K562 (cell line): Measurements from ENCODE around the gene LIX1L. TPM values are rescaled to one million over a fixed set of nuclear protein-coding genes. Genes with fewer than 3 reads are reported as not detected.

ENCODE experiments used
- ARHGAP35 ChIP-seq: fragments of 450-650 bp; IDR thresholded peaks from 2 replicates; pipeline ENCODE4 v1.6.1; 2018; ENCODE audit not compliant: partially characterized antibody
- BCOR ChIP-seq: fragments of 450-650 bp; IDR thresholded peaks from 2 replicates; pipeline ENCODE4 v1.6.1; 2016
- CBFB ChIP-seq: sonication (generic); formaldehyde crosslinking; IDR thresholded peaks from 2 replicates; pipeline ENCODE4 v1.4.0; 2020; ENCODE audit warnings: mild to moderate bottlenecking, missing genetic modification reagents
- CEBPB ChIP-seq: fragments of 450-650 bp; IDR thresholded peaks from 2 replicates; pipeline ENCODE4 v1.6.1; 2016; ENCODE audit warnings: missing genetic modification characterization, missing compliant biosample characterization
- COPS2 ChIP-seq: fragments of 450-650 bp; conservative IDR thresholded peaks from 2 replicates; pipeline ENCODE4 v1.6.1; 2016; ENCODE audit warnings: mild to moderate bottlenecking, moderate library complexity
- CXXC5 ChIP-seq: fragments of 250-450 bp; sonication (Bioruptor Pico); IDR thresholded peaks from 2 replicates; pipeline ENCODE4 v1.8.0; 2022; ENCODE audit warnings: inconsistent platforms, mild to moderate bottlenecking, moderate library complexity
- RBFOX2 ChIP-seq: fragments of 200-400 bp; formaldehyde crosslinking; IDR thresholded peaks from 2 replicates; pipeline ENCODE4 v1.6.1; 2017; ENCODE audit warnings: low read depth, mild to moderate bottlenecking, low read length, moderate library complexity
- RUNX1 ChIP-seq: sonication (generic); IDR thresholded peaks from 2 replicates; pipeline ENCODE4 v1.6.1; 2016; ENCODE audit warnings: antibody characterized with exemption, low read depth
- TAF1 ChIP-seq: IDR thresholded peaks from 2 replicates; pipeline ENCODE4 v1.6.1; 2011; ENCODE audit warnings: mild to moderate bottlenecking, low read length, moderate library complexity; ENCODE audit not compliant: insufficient read depth, control insufficient read depth, severe bottlenecking; ENCODE audit errors: extremely low read depth
- ZFX ChIP-seq: sonication (generic); formaldehyde crosslinking; IDR thresholded peaks from 2 replicates; pipeline ENCODE4 v1.8.0; 2022; ENCODE audit warnings: mild to moderate bottlenecking, missing genetic modification reagents, moderate library complexity
- ZNF384 ChIP-seq: IDR thresholded peaks from 2 replicates; pipeline ENCODE4 v1.6.1; 2012; ENCODE audit warnings: low read depth, low read length, improper control_type of control experiment
- ZSCAN29 ChIP-seq: fragments of 450-650 bp; IDR thresholded peaks from 2 replicates; pipeline ENCODE4 v1.6.1; 2017
- polyA plus RNA-seq, 8 experiments: library from polyadenylated mRNA; depleted of rRNA in 4 of 8; stranded (reverse) in 5 of 8; unstranded in 3 of 8; fragments of >200 nt; fragmentation: Nextera tagmentation in 2 of 8; fragmentation: Illumina TruSeq in 1 of 8; extraction: Ambion mirVana in 2 of 8; extraction: Trizol in 1 of 8; gene quantifications; 2 replicates each; pipeline versions ENCODE4 v1.2.1 to v1.2.3, GENCODE V29; 2011 to 2014; ENCODE audit warnings: inconsistent platforms in 1 of 8, missing spikeins in 1 of 8
- total RNA-seq, 7 experiments: library from RNA; depleted of rRNA in 6 of 7; stranded (reverse); fragments of >200 nt in 6 of 7; fragmentation: Illumina TruSeq in 2 of 7; extraction: Trizol in 2 of 7; gene quantifications; 2 replicates each; pipeline versions ENCODE4 v1.2.1 to v1.2.3, GENCODE V29; 2011 to 2021; ENCODE audit warnings: low replicate concordance in 1 of 7
- TF ChIP-seq, protein P1 (sequence below): sonication (generic); formaldehyde crosslinking; IDR thresholded peaks from 2 replicates; pipeline ENCODE4 v1.8.0; 2023; ENCODE audit warnings: mild to moderate bottlenecking, missing genetic modification reagents
- TF ChIP-seq, protein P2 (sequence below), 3 experiments: IDR thresholded peaks in 2 of 3; conservative IDR thresholded peaks in 1 of 3; 2 replicates each; pipeline ENCODE4 v1.5.1; 2011 to 2012; ENCODE audit warnings: low read length in 3 of 3, mild to moderate bottlenecking in 3 of 3, control low read depth in 2 of 3, improper control_type of control experiment in 1 of 3, inconsistent platforms in 1 of 3, low read depth in 1 of 3, mixed read lengths in 1 of 3, moderate library complexity in 1 of 3; ENCODE audit not compliant: insufficient read depth in 2 of 3
- TF ChIP-seq, protein P3 (sequence below): fragments of 450-650 bp; conservative IDR thresholded peaks from 2 replicates; pipeline ENCODE4 v1.6.1; 2016; ENCODE audit warnings: missing genetic modification characterization, low read depth, mild to moderate bottlenecking, control low read depth, missing compliant biosample characterization
- TF ChIP-seq, protein P4 (sequence below): fragments of 250-450 bp; sonication (Bioruptor Pico); IDR thresholded peaks from 2 replicates; pipeline ENCODE4 v1.5.0; 2021
- TF ChIP-seq, protein P5 (sequence below): sonication (generic); formaldehyde crosslinking; IDR thresholded peaks from 2 replicates; pipeline ENCODE4 v1.8.1; 2023; ENCODE audit warnings: mild to moderate bottlenecking, missing genetic modification reagents

Gene LIX1L
- total and polyA plus RNA-seq, 9 of the 15 experiments (the other 6 are each of a cell fraction or from before 2014, with no cell fraction given): 4.6 to 26.5 (median 12.5) TPM

DNA sequence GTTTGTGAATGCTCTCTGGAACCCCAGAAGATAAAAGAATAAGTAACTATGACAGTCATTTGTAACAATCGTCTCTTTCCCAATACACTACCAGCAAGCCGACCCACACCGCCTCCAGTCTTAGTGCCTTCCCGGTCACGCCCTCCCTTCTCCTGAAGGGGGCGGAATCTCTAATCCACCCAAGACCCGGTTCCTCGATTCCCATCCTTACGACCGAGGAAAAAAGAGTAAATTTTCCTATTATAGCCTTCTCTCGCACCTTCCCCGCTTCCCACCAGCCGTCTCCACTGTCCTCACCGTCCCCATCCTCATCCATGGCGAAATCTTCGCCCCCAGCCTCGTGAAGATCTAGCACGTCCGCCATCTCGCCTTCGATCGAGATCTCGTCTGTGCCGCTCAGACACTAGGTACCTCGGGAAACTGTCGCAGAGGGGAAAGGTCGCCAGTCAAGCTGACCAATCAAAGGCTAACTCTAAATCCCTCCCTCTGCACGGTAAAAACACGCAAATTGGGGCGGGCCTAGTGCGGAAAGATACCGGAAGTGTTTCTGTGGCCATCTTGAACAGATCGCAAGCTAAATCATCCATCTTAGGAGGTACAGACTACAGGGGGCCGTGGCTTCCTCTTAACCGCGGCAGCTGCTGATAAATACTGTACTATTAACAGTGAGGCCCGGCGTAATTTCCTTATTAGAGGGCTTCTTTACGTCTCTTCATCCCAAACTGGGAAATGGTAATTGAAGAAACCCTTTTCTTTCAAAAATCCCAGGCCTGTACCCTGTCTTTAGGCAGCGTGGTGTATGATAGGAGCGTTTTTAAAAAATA lies 30.5 kb downstream of the LIX1L start, which contains the start of gene RBM8A (continued):
- TF ChIP-seq, protein P1, sequence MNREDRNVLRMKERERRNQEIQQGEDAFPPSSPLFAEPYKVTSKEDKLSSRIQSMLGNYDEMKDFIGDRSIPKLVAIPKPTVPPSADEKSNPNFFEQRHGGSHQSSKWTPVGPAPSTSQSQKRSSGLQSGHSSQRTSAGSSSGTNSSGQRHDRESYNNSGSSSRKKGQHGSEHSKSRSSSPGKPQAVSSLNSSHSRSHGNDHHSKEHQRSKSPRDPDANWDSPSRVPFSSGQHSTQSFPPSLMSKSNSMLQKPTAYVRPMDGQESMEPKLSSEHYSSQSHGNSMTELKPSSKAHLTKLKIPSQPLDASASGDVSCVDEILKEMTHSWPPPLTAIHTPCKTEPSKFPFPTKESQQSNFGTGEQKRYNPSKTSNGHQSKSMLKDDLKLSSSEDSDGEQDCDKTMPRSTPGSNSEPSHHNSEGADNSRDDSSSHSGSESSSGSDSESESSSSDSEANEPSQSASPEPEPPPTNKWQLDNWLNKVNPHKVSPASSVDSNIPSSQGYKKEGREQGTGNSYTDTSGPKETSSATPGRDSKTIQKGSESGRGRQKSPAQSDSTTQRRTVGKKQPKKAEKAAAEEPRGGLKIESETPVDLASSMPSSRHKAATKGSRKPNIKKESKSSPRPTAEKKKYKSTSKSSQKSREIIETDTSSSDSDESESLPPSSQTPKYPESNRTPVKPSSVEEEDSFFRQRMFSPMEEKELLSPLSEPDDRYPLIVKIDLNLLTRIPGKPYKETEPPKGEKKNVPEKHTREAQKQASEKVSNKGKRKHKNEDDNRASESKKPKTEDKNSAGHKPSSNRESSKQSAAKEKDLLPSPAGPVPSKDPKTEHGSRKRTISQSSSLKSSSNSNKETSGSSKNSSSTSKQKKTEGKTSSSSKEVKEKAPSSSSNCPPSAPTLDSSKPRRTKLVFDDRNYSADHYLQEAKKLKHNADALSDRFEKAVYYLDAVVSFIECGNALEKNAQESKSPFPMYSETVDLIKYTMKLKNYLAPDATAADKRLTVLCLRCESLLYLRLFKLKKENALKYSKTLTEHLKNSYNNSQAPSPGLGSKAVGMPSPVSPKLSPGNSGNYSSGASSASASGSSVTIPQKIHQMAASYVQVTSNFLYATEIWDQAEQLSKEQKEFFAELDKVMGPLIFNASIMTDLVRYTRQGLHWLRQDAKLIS (CRISPR knock-in tag): peak; percentile 86
- TF ChIP-seq CXXC5 (CRISPR knock-in tag) (peak; percentile 86), ZSCAN29 (no peak), CEBPB (peak; percentile 64), ARHGAP35 (peak; percentile 81), TAF1 (peak; percentile 85), ZNF384 (no peak), CBFB (CRISPR knock-in tag) (no peak), ZFX (peak; percentile 80), RBFOX2 (peak; percentile 91), RUNX1 (no peak), BCOR (peak; percentile 86), COPS2 (no peak)
- TF ChIP-seq, protein P2, sequence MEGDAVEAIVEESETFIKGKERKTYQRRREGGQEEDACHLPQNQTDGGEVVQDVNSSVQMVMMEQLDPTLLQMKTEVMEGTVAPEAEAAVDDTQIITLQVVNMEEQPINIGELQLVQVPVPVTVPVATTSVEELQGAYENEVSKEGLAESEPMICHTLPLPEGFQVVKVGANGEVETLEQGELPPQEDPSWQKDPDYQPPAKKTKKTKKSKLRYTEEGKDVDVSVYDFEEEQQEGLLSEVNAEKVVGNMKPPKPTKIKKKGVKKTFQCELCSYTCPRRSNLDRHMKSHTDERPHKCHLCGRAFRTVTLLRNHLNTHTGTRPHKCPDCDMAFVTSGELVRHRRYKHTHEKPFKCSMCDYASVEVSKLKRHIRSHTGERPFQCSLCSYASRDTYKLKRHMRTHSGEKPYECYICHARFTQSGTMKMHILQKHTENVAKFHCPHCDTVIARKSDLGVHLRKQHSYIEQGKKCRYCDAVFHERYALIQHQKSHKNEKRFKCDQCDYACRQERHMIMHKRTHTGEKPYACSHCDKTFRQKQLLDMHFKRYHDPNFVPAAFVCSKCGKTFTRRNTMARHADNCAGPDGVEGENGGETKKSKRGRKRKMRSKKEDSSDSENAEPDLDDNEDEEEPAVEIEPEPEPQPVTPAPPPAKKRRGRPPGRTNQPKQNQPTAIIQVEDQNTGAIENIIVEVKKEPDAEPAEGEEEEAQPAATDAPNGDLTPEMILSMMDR (IDR thresholded peaks at IDR 0.05 in 2 of 3, conservative IDR thresholded peaks at IDR 0.05 in 1 of 3; ENCODE audit: insufficient read depth in 2 of 3, low read depth in 1 of 3, low read length in 3 of 3): peak; percentile 49 to 78 (median 49)
- TF ChIP-seq, protein P3, sequence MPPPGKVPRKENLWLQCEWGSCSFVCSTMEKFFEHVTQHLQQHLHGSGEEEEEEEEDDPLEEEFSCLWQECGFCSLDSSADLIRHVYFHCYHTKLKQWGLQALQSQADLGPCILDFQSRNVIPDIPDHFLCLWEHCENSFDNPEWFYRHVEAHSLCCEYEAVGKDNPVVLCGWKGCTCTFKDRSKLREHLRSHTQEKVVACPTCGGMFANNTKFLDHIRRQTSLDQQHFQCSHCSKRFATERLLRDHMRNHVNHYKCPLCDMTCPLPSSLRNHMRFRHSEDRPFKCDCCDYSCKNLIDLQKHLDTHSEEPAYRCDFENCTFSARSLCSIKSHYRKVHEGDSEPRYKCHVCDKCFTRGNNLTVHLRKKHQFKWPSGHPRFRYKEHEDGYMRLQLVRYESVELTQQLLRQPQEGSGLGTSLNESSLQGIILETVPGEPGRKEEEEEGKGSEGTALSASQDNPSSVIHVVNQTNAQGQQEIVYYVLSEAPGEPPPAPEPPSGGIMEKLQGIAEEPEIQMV (tag): peak; percentile 74; the same call in 1 of the 2 replicates
- TF ChIP-seq, protein P4, sequence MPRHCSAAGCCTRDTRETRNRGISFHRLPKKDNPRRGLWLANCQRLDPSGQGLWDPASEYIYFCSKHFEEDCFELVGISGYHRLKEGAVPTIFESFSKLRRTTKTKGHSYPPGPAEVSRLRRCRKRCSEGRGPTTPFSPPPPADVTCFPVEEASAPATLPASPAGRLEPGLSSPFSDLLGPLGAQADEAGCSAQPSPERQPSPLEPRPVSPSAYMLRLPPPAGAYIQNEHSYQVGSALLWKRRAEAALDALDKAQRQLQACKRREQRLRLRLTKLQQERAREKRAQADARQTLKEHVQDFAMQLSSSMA: peak; percentile 68; the same call in 1 of the 2 replicates
- TF ChIP-seq, protein P5, sequence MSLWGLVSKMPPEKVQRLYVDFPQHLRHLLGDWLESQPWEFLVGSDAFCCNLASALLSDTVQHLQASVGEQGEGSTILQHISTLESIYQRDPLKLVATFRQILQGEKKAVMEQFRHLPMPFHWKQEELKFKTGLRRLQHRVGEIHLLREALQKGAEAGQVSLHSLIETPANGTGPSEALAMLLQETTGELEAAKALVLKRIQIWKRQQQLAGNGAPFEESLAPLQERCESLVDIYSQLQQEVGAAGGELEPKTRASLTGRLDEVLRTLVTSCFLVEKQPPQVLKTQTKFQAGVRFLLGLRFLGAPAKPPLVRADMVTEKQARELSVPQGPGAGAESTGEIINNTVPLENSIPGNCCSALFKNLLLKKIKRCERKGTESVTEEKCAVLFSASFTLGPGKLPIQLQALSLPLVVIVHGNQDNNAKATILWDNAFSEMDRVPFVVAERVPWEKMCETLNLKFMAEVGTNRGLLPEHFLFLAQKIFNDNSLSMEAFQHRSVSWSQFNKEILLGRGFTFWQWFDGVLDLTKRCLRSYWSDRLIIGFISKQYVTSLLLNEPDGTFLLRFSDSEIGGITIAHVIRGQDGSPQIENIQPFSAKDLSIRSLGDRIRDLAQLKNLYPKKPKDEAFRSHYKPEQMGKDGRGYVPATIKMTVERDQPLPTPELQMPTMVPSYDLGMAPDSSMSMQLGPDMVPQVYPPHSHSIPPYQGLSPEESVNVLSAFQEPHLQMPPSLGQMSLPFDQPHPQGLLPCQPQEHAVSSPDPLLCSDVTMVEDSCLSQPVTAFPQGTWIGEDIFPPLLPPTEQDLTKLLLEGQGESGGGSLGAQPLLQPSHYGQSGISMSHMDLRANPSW: peak; percentile 85; the same call in 1 of the 2 replicates
